K562 (cell line): ENCODE measurements around the gene C19orf47.

Experiments used
- CBFB ChIP-seq: sonication (generic); formaldehyde crosslinking; IDR thresholded peaks from 2 replicates; pipeline ENCODE4 v1.4.0; 2020; ENCODE audit warnings: mild to moderate bottlenecking, missing genetic modification reagents
- MYC ChIP-seq, 2 experiments: fragments of 250-450 bp in 1 of 2; sonication (Bioruptor Pico) in 1 of 2; IDR thresholded peaks; 2 replicates each; pipeline versions ENCODE4 v1.5.1 to v1.6.1; 2012 to 2021; ENCODE audit warnings: low read depth in 2 of 2, borderline replicate concordance in 1 of 2, improper control_type of control experiment in 1 of 2, low read length in 1 of 2, mild to moderate bottlenecking in 1 of 2, moderate library complexity in 1 of 2
- NFE2 ChIP-seq: IDR thresholded peaks from 2 replicates; pipeline ENCODE4 v1.6.1; 2014; ENCODE audit warnings: antibody characterized with exemption, low read depth
- NFYB ChIP-seq: IDR thresholded peaks from 2 replicates; pipeline ENCODE4 v1.6.1; 2011; ENCODE audit warnings: mild to moderate bottlenecking, moderate library complexity; ENCODE audit not compliant: insufficient read length; ENCODE audit errors: extremely low read depth
- RAD21 ChIP-seq, 2 experiments: fragments of 250-450 bp in 1 of 2; fragments of 450-650 bp in 1 of 2; sonication (Bioruptor Pico) in 1 of 2; formaldehyde crosslinking in 1 of 2; IDR thresholded peaks in 1 of 2; conservative IDR thresholded peaks in 1 of 2; 2 replicates each; pipeline versions ENCODE4 v1.4.0 to v1.8.0; 2020 to 2022; ENCODE audit warnings: mild to moderate bottlenecking in 2 of 2, moderate library complexity in 1 of 2
- RBM39 ChIP-seq: fragments of 200-400 bp; formaldehyde crosslinking; optimal IDR thresholded peaks from 2 replicates; pipeline ENCODE3; 2018; ENCODE audit warnings: low read depth, low read length
- SMAD3 ChIP-seq: fragments of 450-650 bp; formaldehyde crosslinking; conservative IDR thresholded peaks from 2 replicates; pipeline ENCODE4 v1.4.0; 2020; ENCODE audit warnings: mild to moderate bottlenecking
- TAF1 ChIP-seq: IDR thresholded peaks from 2 replicates; pipeline ENCODE4 v1.6.1; 2011; ENCODE audit warnings: mild to moderate bottlenecking, low read length, moderate library complexity; ENCODE audit not compliant: insufficient read depth, control insufficient read depth, severe bottlenecking; ENCODE audit errors: extremely low read depth
- TAF7 ChIP-seq: fragments of 450-650 bp; IDR thresholded peaks from 2 replicates; pipeline ENCODE4 v1.6.1; 2016; ENCODE audit warnings: missing genetic modification characterization, missing compliant biosample characterization
- TF ChIP-seq, protein P1 (sequence below), 3 experiments: IDR thresholded peaks in 2 of 3; conservative IDR thresholded peaks in 1 of 3; 2 replicates each; pipeline ENCODE4 v1.5.1; 2011 to 2012; ENCODE audit warnings: low read length in 3 of 3, mild to moderate bottlenecking in 3 of 3, control low read depth in 2 of 3, improper control_type of control experiment in 1 of 3, inconsistent platforms in 1 of 3, low read depth in 1 of 3, mixed read lengths in 1 of 3, moderate library complexity in 1 of 3; ENCODE audit not compliant: insufficient read depth in 2 of 3

DNA sequence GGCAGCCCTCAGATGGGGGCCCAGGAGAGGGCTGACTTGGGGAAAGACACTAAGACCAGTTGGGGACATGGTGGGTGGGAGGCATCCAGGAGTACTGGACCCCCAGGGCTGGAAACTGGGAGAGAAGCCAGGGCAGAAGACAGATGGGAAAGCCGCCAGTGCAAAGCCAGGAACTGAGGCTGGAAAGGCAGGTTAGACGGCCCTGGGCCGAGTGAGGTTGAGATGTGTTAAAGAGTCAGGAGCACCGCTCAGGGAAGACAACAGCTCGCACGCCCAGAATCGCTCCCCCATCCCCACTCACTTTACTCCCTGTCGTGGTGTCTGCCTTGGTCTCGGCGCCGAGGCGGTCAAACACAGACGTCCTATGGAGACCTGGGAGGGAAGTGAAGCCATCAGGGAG, 24.5 kb downstream of the C19orf47 start:
- no peak for TF ChIP-seq RAD21 (CRISPR knock-in tag; conservative IDR thresholded peaks at IDR 0.05 in 1 of 2, IDR thresholded peaks at IDR 0.05 in 1 of 2)
- TF ChIP-seq NFE2, result no peak
- TF ChIP-seq RBM39, result no peak
- TF ChIP-seq, protein P1, sequence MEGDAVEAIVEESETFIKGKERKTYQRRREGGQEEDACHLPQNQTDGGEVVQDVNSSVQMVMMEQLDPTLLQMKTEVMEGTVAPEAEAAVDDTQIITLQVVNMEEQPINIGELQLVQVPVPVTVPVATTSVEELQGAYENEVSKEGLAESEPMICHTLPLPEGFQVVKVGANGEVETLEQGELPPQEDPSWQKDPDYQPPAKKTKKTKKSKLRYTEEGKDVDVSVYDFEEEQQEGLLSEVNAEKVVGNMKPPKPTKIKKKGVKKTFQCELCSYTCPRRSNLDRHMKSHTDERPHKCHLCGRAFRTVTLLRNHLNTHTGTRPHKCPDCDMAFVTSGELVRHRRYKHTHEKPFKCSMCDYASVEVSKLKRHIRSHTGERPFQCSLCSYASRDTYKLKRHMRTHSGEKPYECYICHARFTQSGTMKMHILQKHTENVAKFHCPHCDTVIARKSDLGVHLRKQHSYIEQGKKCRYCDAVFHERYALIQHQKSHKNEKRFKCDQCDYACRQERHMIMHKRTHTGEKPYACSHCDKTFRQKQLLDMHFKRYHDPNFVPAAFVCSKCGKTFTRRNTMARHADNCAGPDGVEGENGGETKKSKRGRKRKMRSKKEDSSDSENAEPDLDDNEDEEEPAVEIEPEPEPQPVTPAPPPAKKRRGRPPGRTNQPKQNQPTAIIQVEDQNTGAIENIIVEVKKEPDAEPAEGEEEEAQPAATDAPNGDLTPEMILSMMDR (IDR thresholded peaks at IDR 0.05 in 2 of 3, conservative IDR thresholded peaks at IDR 0.05 in 1 of 3; ENCODE audit: insufficient read depth in 2 of 3, low read depth in 1 of 3, low read length in 3 of 3), result no peak
- TF ChIP-seq TAF7 (tag), result no peak
- TF ChIP-seq SMAD3 (CRISPR knock-in tag), result no peak
- TF ChIP-seq CBFB (CRISPR knock-in tag), result no peak
- TF ChIP-seq TAF1, result no peak
- no peak for TF ChIP-seq NFYB
- TF ChIP-seq MYC (IDR thresholded peaks at IDR 0.05; ENCODE audit: low read depth, low read length), result no peak
- no peak for TF ChIP-seq MYC (CRISPR knock-in tag; IDR thresholded peaks at IDR 0.05; ENCODE audit: borderline replicate concordance, low read depth)
